K562 (cell line): ENCODE measurements around the gene GOLIM4. TPM values are rescaled to one million over a fixed set of nuclear protein-coding genes. Genes with fewer than 3 reads are reported as not detected.
A peak's percentile ranks its signal among the peaks of the same experiment; 100 is the strongest.

Source experiments
- BACH1 ChIP-seq: fragments of 200-800 bp; sonication (Bioruptor generic); IDR thresholded peaks from 2 replicates; pipeline ENCODE4 v1.6.1; 2016; ENCODE audit warnings: missing genetic modification characterization, missing compliant biosample characterization
- ESRRB ChIP-seq: fragments of 250-450 bp; sonication (Bioruptor Pico); IDR thresholded peaks from 2 replicates; pipeline ENCODE4 v1.5.0; 2020; ENCODE audit warnings: mild to moderate bottlenecking, moderate library complexity, borderline replicate concordance
- MEF2D ChIP-seq: conservative IDR thresholded peaks from 2 replicates; pipeline ENCODE4 v1.6.1; 2016; ENCODE audit warnings: low read depth, missing genetic modification characterization, missing compliant biosample characterization
- NUFIP1 ChIP-seq: fragments of 450-650 bp; IDR thresholded peaks from 2 replicates; pipeline ENCODE4 v1.6.1; 2018; ENCODE audit not compliant: partially characterized antibody
- PBX2 ChIP-seq, 2 experiments: IDR thresholded peaks in 1 of 2; conservative IDR thresholded peaks in 1 of 2; 2 replicates each; pipeline ENCODE4 v1.6.1; 2016; ENCODE audit warnings: low read depth in 2 of 2, mild to moderate bottlenecking in 1 of 2, missing compliant biosample characterization in 1 of 2, missing genetic modification characterization in 1 of 2, moderate library complexity in 1 of 2
- RBM22 ChIP-seq: fragments of 200-400 bp; formaldehyde crosslinking; IDR thresholded peaks from 2 replicates; pipeline ENCODE4 v1.6.1; 2018; ENCODE audit warnings: low read length, low read depth; ENCODE audit not compliant: poor library complexity, severe bottlenecking
- RCOR1 ChIP-seq, 2 experiments: IDR thresholded peaks; 2 replicates each; pipeline ENCODE4 v1.6.1; 2012; ENCODE audit warnings: low read depth in 2 of 2, low read length in 2 of 2, borderline replicate concordance in 1 of 2, improper control_type of control experiment in 1 of 2
- SIX5 ChIP-seq, 2 experiments: IDR thresholded peaks; 2 replicates each; pipeline ENCODE4 v1.6.1; 2011; ENCODE audit warnings: low read length in 2 of 2, borderline replicate concordance in 1 of 2, low read depth in 1 of 2, mild to moderate bottlenecking in 1 of 2, moderate library complexity in 1 of 2; ENCODE audit not compliant: insufficient read depth in 1 of 2
- TAF7 ChIP-seq: fragments of 450-650 bp; IDR thresholded peaks from 2 replicates; pipeline ENCODE4 v1.6.1; 2016; ENCODE audit warnings: missing genetic modification characterization, missing compliant biosample characterization
- TAF9B ChIP-seq: fragments of 450-650 bp; IDR thresholded peaks from 2 replicates; pipeline ENCODE4 v1.6.1; 2018; ENCODE audit warnings: mild to moderate bottlenecking; ENCODE audit not compliant: partially characterized antibody
- TFAM ChIP-seq: fragments of 250-450 bp; sonication (Bioruptor Pico); conservative IDR thresholded peaks from 2 replicates; pipeline ENCODE4 v1.5.0; 2021; ENCODE audit warnings: mild to moderate bottlenecking, moderate library complexity
- ZNF197 ChIP-seq: fragments of 200-800 bp; sonication (Bioruptor generic); IDR thresholded peaks from 2 replicates; pipeline ENCODE4 v1.6.1; 2016; ENCODE audit warnings: low read depth, missing genetic modification characterization, missing compliant biosample characterization
- ZNF277 ChIP-seq: fragments of 250-450 bp; sonication (Bioruptor Pico); IDR thresholded peaks from 2 replicates; pipeline ENCODE4 v1.8.0; 2022; ENCODE audit warnings: inconsistent platforms, mild to moderate bottlenecking, moderate library complexity, borderline replicate concordance
- polyA plus RNA-seq, 8 experiments: library from polyadenylated mRNA; depleted of rRNA in 4 of 8; stranded (reverse) in 5 of 8; unstranded in 3 of 8; fragments of >200 nt; fragmentation: Nextera tagmentation in 2 of 8; fragmentation: Illumina TruSeq in 1 of 8; extraction: Ambion mirVana in 2 of 8; extraction: Trizol in 1 of 8; gene quantifications; 2 replicates each; pipeline versions ENCODE4 v1.2.1 to v1.2.3, GENCODE V29; 2011 to 2014; ENCODE audit warnings: inconsistent platforms in 1 of 8, missing spikeins in 1 of 8
- total RNA-seq, 7 experiments: library from RNA; depleted of rRNA in 6 of 7; stranded (reverse); fragments of >200 nt in 6 of 7; fragmentation: Illumina TruSeq in 2 of 7; extraction: Trizol in 2 of 7; gene quantifications; 2 replicates each; pipeline versions ENCODE4 v1.2.1 to v1.2.3, GENCODE V29; 2011 to 2021; ENCODE audit warnings: low replicate concordance in 1 of 7
- TF ChIP-seq, protein P1 (sequence below): fragments of 450-650 bp; formaldehyde crosslinking; IDR thresholded peaks from 2 replicates; pipeline ENCODE4 v1.4.0; 2022; ENCODE audit warnings: missing genetic modification characterization
- TF ChIP-seq, protein P2 (sequence below): fragments of 450-650 bp; IDR thresholded peaks from one replicate; pipeline ENCODE4 v1.6.1; 2018; ENCODE audit warnings: mild to moderate bottlenecking, moderate library complexity; ENCODE audit not compliant: partially characterized antibody
- TF ChIP-seq, protein P3 (sequence below): IDR thresholded peaks from 2 replicates; pipeline ENCODE4 v1.6.1; 2014; ENCODE audit warnings: antibody characterized with exemption

Gene GOLIM4
- total and polyA plus RNA-seq, 9 of the 15 experiments (the other 6 are each of a cell fraction or from before 2014, with no cell fraction given), result 9.3 to 39.4 (median 31.0) TPM

- TF ChIP-seq PBX2 (CRISPR knock-in tag; IDR thresholded peaks at IDR 0.05; ENCODE audit: low read depth), result peak; percentile 67
- peak; percentile 87 for TF ChIP-seq PBX2 (tag; conservative IDR thresholded peaks at IDR 0.05; ENCODE audit: low read depth)
- TF ChIP-seq RCOR1 (IDR thresholded peaks at IDR 0.05; ENCODE audit: borderline replicate concordance in 1 of 2, low read depth in 2 of 2, low read length in 2 of 2), result peak in 1 of 2 experiments; percentile 9; a peak in 2 of 4 replicates
- no peak for TF ChIP-seq TFAM
- no peak for TF ChIP-seq NUFIP1
- TF ChIP-seq, protein P1, sequence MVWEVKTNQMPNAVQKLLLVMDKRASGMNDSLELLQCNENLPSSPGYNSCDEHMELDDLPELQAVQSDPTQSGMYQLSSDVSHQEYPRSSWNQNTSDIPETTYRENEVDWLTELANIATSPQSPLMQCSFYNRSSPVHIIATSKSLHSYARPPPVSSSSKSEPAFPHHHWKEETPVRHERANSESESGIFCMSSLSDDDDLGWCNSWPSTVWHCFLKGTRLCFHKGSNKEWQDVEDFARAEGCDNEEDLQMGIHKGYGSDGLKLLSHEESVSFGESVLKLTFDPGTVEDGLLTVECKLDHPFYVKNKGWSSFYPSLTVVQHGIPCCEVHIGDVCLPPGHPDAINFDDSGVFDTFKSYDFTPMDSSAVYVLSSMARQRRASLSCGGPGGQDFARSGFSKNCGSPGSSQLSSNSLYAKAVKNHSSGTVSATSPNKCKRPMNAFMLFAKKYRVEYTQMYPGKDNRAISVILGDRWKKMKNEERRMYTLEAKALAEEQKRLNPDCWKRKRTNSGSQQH (CRISPR knock-in tag), result no peak
- TF ChIP-seq, protein P2, sequence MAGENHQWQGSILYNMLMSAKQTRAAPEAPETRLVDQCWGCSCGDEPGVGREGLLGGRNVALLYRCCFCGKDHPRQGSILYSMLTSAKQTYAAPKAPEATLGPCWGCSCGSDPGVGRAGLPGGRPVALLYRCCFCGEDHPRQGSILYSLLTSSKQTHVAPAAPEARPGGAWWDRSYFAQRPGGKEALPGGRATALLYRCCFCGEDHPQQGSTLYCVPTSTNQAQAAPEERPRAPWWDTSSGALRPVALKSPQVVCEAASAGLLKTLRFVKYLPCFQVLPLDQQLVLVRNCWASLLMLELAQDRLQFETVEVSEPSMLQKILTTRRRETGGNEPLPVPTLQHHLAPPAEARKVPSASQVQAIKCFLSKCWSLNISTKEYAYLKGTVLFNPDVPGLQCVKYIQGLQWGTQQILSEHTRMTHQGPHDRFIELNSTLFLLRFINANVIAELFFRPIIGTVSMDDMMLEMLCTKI, result no peak
- no peak for TF ChIP-seq TAF9B
- TF ChIP-seq ZNF197 (CRISPR knock-in tag), result 0 out of 2 replicates have a peak, but pooled peaks have one; percentile 15
- no peak for TF ChIP-seq MEF2D (tag)
- no peak for TF ChIP-seq TAF7 (tag)
- TF ChIP-seq SIX5 (IDR thresholded peaks at IDR 0.05; ENCODE audit: borderline replicate concordance in 1 of 2, insufficient read depth in 1 of 2, low read depth in 1 of 2, low read length in 2 of 2), result no peak
- no peak for TF ChIP-seq BACH1
- TF ChIP-seq ESRRB (CRISPR knock-in tag), result no peak
- TF ChIP-seq, protein P3, sequence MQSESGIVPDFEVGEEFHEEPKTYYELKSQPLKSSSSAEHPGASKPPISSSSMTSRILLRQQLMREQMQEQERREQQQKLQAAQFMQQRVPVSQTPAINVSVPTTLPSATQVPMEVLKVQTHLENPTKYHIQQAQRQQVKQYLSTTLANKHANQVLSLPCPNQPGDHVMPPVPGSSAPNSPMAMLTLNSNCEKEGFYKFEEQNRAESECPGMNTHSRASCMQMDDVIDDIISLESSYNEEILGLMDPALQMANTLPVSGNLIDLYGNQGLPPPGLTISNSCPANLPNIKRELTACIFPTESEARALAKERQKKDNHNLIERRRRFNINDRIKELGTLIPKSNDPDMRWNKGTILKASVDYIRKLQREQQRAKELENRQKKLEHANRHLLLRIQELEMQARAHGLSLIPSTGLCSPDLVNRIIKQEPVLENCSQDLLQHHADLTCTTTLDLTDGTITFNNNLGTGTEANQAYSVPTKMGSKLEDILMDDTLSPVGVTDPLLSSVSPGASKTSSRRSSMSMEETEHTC, result no peak
- TF ChIP-seq RBM22, result no peak
- TF ChIP-seq ZNF277 (CRISPR knock-in tag), result no peak
These were observed at the start of gene GOLIM4 (continued) for GRCh38 chr3:168095611-168096209.
